Stimulated activated CD4-positive, alpha-beta T cell treated with anti-CD3 and anti-CD28 coated beads, Interleukin-2, amount 100 ng/mL, for 24 hours (primary cell): ENCODE results near the gene LPIN2.

Experiments
- DNase-seq, 2 donors: peaks; one replicate each; pipeline ENCODE4 v3.0.0-alpha.2; 2020

LPIN2 gene

DNA sequence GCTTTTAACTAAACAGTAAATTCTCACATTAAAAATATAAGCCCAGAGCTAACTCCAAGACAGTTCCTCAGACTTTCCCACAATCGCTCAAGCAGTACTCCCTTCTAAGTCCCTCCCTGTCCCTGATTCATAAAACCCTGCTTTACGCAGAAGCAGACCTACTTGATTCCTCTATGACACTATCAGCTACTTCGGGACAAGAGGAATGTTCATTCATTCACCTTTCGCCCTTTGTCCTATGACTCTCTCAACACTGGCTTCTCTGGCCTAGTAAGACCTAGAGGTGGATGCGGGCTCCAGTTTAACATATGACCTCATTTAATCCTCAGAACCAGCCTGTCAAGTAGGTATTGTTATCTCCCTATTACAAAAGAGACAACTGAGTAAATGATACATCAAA lies 10.2 kb downstream of the LPIN2 start:
- no peak for DNase-seq

DNA sequence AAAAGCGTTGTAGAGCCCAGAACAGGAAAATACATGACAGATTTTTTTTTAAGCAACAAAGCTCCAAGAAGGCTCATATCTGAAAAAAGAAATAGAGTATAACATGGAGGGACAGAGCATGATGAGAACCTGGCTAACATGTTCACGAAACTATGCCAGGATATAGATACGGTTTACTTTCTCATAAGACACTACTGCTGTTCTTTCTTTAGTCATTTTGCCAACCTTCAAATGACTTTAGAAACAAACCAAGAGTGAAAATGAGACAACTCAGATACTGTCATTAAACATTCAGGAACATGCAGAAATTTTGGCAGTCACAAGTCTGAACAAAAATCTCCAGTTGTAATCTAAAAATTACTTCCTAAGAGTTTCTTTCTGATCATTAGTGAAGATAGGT lies 14.3 kb downstream of the LPIN2 start:
- no peak for DNase-seq

DNA sequence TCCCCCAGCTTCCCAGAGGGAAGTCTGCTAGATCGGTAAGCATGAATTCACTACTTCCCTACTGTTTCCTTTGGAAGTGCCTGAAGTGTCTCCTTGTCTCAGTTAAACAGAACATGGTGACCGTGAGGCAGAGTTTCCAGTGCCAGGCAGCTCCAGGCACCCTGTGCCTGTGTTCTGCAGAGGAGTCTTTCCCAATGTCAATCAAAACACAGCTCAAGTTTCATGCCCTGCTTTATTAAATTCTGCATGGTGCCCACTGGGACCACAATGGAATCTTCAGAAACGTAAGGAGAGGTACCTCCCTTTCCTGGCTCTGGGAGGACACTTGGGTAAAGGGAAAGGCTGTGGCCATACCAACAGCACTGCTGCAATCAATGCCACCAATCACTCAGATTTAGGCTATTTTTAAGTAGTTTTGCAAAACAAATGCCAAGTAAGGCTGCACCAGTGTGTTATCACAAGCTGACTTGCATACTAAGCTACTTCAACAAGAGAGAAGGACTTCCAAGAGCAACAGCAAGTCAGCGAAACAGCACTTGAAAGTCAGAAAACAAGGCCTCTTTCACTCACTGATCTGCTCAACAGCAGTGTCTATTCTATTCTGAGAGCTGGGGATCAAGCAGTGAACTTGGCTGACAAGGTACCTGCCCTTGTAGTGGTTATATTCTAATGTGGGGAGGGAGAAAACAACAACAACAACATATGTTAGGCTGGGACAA lies 14.9 kb downstream of the LPIN2 start:
- DNase-seq: no peak

DNA sequence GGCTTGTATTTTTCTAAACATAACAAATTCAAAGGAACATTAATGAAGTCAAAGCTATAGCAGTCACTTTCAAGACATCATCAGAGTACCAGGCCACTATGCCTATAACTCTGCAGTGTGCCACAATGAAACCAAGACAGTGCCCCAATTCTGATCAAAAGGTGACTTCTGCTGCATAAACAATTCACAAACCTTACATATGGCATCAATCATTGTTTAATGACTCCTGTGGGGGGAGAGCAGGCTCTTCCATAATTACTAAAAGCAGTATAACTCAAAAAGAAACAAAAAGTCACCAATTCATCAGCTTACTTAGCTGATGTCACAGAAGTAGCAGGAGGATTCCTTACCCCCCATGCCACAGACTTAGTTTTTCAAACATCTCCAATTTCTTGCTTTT lies 15.5 kb downstream of the LPIN2 start:
- DNase-seq: no peak

DNA sequence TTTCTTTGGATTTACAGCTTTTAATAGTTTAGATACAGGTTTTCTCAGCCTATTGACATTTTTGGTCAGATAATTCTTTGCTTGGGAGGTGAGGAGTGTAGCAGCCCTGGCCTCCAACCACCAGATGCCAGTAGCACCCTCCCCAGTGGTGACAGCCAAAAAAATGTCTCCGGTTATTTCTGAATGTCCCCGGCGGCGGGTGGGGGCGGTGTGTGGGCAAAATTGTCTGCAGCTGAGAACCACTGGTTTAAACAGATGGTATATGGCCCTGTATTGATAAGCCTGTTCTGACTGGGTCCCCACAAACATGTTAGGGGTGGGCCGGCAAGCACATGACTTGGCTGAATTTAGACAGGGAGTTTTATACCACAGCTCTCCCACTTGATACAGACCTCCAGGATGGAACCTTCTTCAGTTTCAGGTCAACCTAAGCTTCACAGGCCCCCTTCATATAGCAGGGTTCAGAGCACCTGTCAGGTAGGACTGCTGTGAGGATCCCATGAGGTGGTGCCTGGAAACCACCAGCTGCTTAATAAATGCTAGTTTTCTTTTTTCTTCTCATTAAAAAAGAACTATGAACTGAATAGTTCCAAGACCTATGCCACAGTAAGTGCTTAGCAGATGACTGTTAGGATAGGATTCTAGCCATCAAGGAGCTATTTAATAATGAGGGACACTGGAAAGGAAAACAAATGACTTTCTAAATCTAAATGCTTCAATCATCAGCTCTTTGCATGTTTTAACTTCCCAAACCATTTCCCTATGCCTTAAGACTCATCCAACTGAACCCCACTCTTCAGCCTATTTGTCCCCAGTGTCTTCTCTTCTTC lies 18.1 kb downstream of the LPIN2 start:
- DNase-seq: peak; percentile 73 to 78

DNA sequence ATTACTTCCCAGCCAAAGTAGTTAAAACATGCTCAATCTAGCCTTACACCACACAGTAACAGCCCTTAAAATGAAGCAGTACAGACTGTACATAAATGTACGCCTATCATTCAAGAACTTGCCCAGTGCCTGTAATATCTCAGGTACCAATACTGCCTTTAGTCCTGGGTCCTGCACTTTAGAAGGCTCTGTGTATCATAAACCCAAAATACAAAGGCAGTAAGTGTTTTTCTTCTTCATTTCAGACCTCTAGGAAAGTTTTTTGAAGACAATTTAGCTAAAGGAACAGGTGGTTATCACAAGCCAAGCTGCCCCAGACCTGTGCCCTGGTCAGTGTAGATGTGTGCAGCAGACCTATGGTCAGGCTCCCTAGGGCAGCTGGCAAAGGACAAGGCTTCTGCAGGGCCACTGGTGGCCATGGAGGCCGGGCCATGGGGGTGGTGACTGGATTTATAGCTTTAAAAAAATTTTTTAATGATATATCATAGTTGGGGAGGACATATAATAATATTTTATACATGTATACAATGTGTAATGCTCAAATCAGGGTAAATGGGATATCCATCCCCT lies 18.8 kb downstream of the LPIN2 start:
- no peak for DNase-seq

DNA sequence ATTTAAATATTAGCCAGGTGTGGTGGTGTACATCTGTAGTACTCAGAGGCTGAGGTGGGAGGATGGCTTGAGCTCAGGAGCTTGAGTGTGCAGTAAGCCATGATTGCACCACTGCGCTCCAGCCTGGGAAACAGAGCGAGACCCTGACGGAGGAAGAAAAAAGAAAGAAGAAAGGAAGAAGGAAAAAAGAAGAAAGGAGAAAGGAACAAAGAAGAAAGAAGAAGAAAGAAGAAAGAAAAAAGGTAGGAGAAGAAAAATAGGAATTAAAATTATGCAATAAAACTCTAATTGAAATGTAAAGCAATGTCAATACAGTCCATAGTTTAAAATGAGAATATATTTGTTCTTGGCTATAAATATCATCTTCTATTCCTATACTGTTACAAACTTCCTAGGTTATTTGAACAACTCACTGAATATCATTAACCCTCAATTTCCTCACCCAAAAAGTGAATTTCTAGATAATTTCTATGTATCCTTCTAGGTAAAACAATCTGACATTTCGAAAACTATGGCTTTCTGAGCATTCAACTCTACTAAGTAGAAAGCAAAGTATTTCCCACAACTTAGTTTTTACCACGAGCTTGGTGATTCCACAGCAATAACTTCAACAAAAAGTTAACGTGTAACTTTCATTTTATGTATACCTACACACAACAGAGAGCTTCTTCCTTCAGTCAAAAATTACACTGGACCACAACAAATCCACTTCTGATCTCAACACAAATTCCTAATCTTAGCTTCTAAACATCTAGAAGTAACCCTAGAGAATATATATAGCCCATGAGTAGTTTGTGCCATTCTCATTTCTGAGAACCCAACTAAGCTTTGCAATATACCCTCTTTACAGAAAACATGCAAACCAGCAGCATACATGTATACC lies 19.7 kb downstream of the LPIN2 start:
- no peak for DNase-seq

DNA sequence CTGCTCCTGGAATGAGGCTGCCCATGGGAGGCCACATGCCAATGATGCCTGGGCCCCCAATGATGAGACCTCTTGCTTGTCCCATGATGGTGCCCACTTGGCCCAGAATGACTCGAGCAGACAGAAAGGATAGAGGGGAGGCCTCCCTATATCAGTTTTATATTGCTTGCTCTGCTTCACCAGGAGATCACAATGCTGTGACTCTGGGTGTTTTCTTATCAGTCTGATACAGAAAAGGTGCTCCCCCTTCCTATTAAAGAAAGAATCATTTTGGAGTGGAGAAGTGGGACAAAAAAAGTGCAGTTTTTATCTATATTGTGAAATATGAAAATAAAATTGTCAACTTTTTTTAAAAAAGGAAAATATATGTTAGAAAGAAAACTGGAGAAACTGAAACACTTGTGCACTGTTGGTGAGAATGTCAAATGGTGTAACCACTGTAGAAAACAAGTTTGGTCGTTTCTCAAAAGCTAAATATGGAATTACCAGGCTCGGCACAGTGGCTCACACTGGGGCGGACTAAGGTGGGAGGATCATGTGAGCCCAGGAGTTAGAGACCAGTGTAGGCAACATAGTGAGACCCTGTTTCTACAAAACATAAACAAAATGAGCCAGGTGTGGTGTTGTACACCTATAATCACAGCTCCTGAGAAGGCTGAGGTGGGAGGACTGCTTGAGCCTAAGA lies 21.8 kb downstream of the LPIN2 start:
- DNase-seq: no peak

DNA sequence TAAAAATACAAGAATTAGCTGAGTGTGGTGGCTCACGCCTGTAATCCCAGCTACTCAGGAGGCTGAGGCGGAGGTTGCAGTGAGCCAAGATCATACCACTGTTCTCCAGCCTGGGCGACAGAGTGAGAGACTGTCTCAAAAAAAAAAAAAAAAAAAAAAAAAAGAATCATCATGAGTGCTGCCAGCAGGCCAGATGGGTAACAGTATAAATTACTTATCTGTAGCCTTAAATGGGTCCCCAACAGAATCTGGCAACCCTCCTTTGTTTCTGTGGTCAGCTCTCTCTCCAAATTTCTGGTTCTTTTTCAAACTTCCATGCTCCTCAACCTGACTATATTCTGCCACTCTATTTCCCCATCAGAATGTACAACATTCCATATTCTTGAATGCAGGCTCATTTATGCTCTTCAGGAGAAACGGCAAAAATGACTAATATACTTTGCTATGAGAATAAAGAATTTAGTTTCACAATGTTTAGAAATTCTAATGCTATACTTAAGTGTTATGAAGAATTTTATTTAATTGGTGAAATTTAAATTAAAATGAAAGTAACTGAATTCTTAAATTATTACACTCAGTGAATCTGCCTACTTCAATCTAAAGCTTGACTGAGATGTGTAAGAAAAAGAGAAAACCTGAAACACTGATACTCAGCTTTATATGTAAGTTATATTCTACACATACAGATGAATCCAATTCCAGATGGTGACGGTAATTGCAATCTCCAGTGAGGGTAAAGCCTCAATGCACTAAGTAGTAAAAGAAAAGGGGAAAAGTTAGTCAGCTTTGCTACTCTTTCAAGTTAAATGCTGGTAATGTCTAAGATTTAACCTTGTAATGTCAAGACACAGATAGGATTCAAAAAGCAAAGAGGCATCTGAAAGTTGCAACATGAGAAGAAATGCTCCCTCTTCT lies 24.8 kb downstream of the LPIN2 start:
- no peak for DNase-seq

DNA sequence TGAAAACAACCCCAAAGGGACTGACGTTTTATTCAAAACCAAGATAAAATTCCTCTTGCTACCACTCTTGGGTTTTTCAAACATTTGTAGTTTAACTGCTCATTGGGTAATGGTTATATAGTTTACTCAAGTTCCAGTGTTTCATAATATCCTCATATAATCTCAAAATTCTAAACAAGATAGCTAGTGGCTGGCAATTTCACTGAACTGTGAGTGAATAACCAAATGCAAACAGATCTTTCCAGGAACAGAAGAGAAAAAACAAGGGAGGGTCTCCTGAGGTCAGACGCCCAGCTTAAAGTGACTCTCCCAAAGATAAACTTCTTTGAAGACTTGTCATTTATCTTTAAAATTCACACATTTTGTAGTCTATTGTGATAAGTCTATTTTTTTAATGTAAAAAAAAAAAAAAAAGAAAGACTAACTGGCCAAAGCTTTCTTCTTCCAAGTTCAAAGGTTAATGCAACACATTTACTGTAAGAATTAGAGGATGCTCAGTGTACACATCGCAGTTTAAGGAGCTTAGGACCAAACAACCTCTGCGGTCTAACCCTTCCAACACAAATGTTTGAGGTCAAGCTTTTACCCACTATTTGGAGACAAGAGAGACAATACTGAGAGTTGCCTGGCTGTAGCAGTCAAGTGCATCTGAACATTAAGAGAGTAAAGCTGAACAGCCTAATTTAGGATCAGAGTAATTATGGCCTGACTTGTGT lies 26.6 kb downstream of the LPIN2 start:
- DNase-seq: no peak

DNA sequence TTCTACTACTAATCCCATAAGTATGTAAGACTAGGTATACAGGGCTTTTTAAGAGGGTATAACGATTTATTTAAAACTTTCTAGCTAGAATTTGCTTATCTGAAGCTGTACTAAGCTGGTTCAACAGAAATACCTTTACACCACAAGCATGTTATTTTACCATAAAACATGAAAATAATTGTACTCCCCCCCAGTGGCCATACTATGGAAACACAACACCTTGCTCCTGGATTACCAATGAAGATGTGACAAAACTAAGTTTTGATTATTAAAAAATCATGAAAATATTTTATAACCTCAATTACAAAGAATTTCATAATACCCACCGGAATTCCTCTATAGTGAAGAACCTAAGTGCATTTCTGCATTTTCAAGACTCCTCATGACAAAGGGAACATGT lies 27.3 kb downstream of the LPIN2 start:
- DNase-seq: no peak

DNA sequence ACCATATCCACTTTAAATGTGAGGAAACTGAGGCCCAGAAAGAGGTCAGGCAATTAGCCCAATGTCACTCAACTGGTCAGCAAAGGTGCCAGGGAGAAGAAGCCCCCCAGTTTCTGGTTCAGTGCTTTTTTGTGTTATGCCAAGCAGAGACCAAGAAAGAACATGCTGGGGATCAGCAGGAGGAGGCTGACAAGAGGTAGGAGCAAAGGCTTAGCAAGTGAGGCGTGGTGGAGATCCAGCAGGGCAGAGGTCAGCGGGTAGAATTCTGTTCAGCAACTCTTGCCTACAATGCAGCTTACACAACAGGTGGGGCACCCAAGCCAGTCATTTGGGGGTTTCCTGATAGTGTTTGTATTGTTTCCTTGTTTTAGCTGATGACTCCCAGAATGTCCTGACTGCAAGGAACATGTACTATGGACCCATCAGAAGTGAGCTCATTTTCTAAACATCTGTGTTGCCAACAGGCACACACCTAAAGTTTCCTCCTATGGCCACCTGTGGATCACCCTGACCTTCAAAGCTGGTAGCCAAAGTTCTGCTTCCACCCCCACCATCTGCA lies 28.2 kb downstream of the LPIN2 start:
- DNase-seq: no peak

DNA sequence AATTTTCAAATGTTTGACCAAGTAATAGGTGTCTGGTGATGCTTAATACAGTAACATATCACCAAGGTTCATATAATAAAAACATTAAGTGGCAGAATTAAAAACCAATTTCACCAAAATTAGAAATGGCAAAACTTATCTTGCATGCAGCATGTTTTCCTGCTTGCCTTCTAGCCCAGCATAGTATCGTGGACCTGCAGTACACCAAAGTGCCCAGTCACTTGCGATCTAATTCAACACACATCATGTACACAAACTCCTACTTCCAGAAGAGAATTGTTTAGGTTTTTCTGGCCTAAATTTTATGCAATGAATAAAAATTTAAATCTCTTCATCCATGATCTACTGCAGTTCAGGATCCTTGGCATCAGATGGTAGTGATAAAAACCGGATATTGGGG lies 28.9 kb downstream of the LPIN2 start:
- DNase-seq: no peak

DNA sequence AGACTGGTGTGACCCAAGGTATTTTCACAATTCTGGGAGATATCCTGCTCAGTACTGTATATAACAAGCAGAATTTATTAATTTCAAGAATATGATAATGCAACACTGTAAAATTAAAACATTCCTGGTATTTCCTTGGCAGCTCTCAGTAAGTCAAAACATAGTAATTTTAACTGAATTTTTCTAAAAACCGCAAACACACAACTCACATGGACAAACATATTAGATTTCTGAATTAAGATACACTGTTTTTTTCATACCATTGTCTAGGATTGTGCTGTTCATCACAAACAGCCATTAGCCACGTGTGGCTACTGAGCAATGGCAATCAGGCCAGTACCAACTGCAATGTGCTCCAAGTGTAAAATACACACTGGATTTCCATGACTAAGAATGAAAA lies 29.6 kb downstream of the LPIN2 start:
- no peak for DNase-seq

DNA sequence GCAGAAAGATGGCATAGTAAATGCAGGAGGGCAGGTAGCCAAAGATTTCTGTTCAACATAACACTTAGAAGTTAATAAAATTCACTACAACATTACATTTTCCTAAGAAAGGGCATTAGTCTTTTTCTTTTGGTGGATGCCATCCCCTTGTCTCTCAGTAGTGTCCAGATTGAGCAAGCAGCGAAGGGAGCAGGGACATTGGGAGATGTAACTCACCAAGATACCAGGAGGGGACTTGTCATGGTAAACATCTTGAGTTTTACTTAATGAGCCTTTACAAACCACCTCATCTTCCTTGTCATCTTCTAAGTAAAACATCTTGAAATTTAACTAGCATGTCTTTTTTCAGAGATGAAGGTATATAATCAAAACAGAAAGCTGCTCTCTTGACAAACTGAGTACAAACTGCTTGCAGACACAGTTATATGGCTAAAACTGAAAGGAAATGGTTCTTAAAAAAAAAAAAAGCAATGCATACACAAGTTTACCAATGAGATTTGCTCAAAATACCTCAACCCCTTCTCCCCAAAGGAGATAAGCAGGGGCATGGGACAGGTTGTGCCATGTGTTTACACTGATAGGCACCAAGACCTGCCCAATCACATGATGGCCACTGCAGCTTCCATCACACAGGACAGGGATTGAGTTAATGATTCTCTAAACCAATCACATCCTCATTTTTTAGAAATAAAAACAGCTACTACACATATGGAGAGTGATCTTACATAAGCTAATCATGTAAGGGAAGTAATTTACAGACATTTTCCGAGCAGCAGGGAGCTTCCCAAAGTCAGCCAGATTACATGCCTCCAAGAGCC lies 30.3 kb downstream of the LPIN2 start:
- no peak for DNase-seq

DNA sequence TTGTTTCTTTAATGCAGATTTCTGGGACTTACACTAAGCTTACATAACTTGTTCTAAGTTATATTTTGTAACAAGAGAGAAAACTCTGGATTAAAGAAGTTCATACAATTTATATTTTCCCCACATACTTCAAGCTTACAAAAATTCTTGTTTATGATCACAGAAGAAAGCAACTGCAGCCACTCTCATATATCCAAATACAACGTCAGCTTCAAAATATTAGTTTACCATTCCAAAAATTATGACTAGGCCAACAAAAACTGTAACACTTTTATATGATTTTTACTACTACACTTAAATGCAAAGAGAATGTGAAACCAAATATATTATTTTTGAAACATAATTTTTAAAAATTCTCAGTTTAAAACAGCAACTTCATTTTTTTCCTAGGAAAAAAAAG lies 30.9 kb downstream of the LPIN2 start:
- DNase-seq: no peak

DNA sequence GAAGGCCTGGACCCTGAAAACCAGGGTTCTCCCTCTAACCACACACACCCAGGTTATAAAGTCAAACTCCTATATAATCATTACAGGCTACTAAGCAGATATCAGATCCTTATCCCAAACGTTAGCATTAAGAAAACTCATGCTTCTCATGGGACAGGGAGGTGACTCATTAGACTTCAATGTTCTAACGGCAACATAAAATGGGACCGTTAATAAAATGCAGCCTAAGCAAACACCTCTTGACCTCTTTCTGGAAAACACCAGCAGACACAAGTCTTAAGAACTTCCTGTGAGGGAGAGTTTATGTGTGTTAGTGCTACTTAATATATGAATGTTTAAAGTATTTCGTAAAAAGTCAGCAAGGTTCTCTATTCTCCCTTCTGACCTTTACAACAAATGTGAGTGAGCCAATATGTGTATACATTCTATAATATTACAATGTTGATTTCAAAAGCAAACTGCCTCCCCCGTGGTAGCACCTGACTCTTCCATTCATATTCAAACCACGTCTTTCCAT lies 31.7 kb downstream of the LPIN2 start:
- no peak for DNase-seq

DNA sequence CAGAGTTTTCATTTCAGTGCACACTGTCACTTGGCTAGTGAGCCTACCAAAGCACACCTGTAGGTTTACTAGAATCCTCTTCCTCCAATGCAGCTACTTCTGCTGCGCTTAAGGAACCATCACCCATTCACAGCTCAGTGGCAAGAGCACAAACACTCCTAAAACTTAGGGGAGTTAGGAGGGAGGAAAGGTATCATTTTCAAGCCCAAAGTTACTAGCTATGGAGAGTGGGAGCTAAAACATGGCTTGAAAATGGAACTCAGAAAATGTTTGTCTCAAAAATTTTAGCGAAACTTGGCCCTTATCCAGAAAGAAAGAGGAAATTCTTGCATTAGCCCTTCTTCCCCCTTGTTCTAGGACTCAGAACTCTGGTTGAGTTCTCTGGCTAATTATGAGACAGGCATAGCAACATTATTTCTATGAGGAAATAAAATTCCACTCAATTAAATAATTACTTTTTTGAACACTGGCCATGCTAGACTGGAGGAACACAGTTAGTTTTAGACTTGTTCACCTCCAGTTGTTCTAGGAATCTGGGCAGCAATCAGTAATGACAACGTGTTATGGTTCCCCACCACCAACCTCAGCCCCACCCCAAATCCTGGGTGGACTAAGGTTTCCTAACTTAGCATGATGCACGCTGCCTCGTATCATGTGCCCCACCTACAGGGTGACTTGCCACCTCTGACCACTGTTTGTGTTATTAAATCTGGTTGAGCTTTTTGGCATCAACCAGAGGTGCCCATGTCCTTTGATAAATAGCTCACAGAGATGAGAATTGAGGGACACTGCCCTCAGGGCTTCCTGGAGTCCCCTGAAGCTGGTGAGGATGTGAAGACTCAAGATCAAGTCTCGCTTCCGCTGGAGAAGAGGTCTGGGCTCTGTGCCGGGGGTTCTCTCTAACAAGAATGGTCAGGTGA lies 32.8 kb downstream of the LPIN2 start:
- no peak for DNase-seq
